Endothelial cell of umbilical vein (primary cell): Measurements from ENCODE around the gene ZP2. TPM values are rescaled to one million over a fixed set of nuclear protein-coding genes. Genes with fewer than 3 reads are reported as not detected.

ENCODE experiments used
- BruUV-seq: library from RNA; stranded (reverse); fragments of 400-500 nt; replicated peaks from 2 replicates; lab custom pipeline; 2021; lab: Mats Ljungman, UMichigan
- CTCF ChIA-PET: fragments of 300-600, 350-600 bp; sonication (Branson Sonifier 250); formaldehyde crosslinking; loops from one replicate; lab custom pipeline; 2021; ENCODE audit warnings: antibody characterized with exemption, inconsistent platforms; lab: Charles Lee
- POLR2A ChIA-PET: fragments of 300-600, 350-600 bp; sonication (Branson Sonifier 250); formaldehyde crosslinking; loops from one replicate; lab custom pipeline; 2021; ENCODE audit warnings: antibody characterized with exemption, inconsistent platforms; lab: Charles Lee
- DNase-seq: peaks from one replicate; pipeline ENCODE4 v3.0.0-alpha.2; 2011; ENCODE audit warnings: low read depth, low spot score
- FAIRE-seq: peaks from 2 replicates; lab custom pipeline; 2011; peaks lifted over from hg19 to GRCh38; lab: Jason Lieb, UNC
- H2AFZ ChIP-seq: 2 replicates; pipeline ENCODE4 v1.6.0; 2012; ENCODE audit warnings: low read depth, low read length, control low read depth, inconsistent platforms
- H3K27ac ChIP-seq: 2 replicates; pipeline ENCODE4 v1.5.1; 2011; ENCODE audit warnings: low read depth, mild to moderate bottlenecking, control low read depth, low read length, moderate library complexity; ENCODE audit not compliant: insufficient read depth
- H3K27me3 ChIP-seq, 2 experiments: 2 replicates each; pipeline versions ENCODE4 v1.6.0 to v1.6.1; 2011; ENCODE audit warnings: low read length in 2 of 2, mixed read lengths in 1 of 2; ENCODE audit not compliant: control insufficient read depth in 2 of 2, insufficient read depth in 2 of 2
- H3K36me3 ChIP-seq, 2 experiments: 2 replicates in 1 of 2; 3 replicates in 1 of 2; pipeline ENCODE4 v1.5.1; 2011; ENCODE audit warnings: low read length in 2 of 2, mild to moderate bottlenecking in 1 of 2, moderate library complexity in 1 of 2; ENCODE audit not compliant: control insufficient read depth in 2 of 2, insufficient read depth in 2 of 2; ENCODE audit errors: extremely low read depth in 1 of 2
- H3K4me1 ChIP-seq: 3 replicates; pipeline ENCODE4 v1.5.1; 2011; ENCODE audit warnings: mild to moderate bottlenecking, low read length; ENCODE audit not compliant: control insufficient read depth, insufficient read depth; ENCODE audit errors: extremely low read depth
- H3K4me2 ChIP-seq: 2 replicates; pipeline ENCODE4 v1.6.1; 2011; ENCODE audit warnings: low read length, control low read depth, mixed read lengths; ENCODE audit not compliant: insufficient read depth
- H3K4me3 ChIP-seq, 3 experiments: fragments of 200-600 bp in 1 of 3; sonication (generic), shearing (Covaris generic) in 1 of 3; replicated peaks in 1 of 3; 2 replicates each; pipeline ENCODE4 v1.5.1; 2011 to 2016; ENCODE audit warnings: control low read depth in 3 of 3, low read length in 3 of 3, mild to moderate bottlenecking in 2 of 3, inconsistent platforms in 1 of 3, low read depth in 1 of 3, moderate library complexity in 1 of 3; ENCODE audit not compliant: insufficient read depth in 1 of 3
- H3K79me2 ChIP-seq: 2 replicates; pipeline ENCODE4 v1.6.0; 2012; ENCODE audit warnings: low read length, inconsistent platforms; ENCODE audit not compliant: control insufficient read depth, insufficient read depth
- H3K9ac ChIP-seq: replicated peaks from 2 replicates; pipeline ENCODE3; 2011; ENCODE audit warnings: low read length, control low read depth; ENCODE audit not compliant: insufficient read depth; ENCODE audit errors: extremely low read depth
- H3K9me1 ChIP-seq: replicated peaks from 3 replicates; pipeline ENCODE4 v1.6.0; 2011; ENCODE audit warnings: mild to moderate bottlenecking, low read length; ENCODE audit not compliant: control insufficient read depth, insufficient read depth; ENCODE audit errors: extremely low read depth
- H3K9me3 ChIP-seq: replicated peaks from 2 replicates; pipeline ENCODE4 v1.5.1; 2012; ENCODE audit warnings: low read length, inconsistent platforms; ENCODE audit not compliant: control insufficient read depth, insufficient read depth
- H4K20me1 ChIP-seq: replicated peaks from 2 replicates; pipeline ENCODE3; 2011; ENCODE audit warnings: mild to moderate bottlenecking, low read length; ENCODE audit not compliant: control insufficient read depth, insufficient read depth; ENCODE audit errors: extremely low read depth
- EZH2 ChIP-seq: IDR thresholded peaks from 2 replicates; pipeline ENCODE4 v1.6.1; 2012; ENCODE audit warnings: borderline replicate concordance, low read depth, mild to moderate bottlenecking, moderate library complexity, low read length, inconsistent platforms; ENCODE audit not compliant: severe bottlenecking
- FOS ChIP-seq: IDR thresholded peaks from 2 replicates; pipeline ENCODE4 v1.6.1; 2011; ENCODE audit warnings: mild to moderate bottlenecking, low read length, moderate library complexity, borderline replicate concordance; ENCODE audit not compliant: insufficient read depth
- GATA2 ChIP-seq: IDR thresholded peaks from 2 replicates; pipeline ENCODE4 v1.7.0; 2011; ENCODE audit warnings: low read depth, mild to moderate bottlenecking, moderate library complexity, mixed read lengths, low read length; ENCODE audit not compliant: insufficient read length, insufficient read depth
- JUN ChIP-seq: IDR thresholded peaks from 2 replicates; pipeline ENCODE4 v1.6.1; 2011; ENCODE audit warnings: borderline replicate concordance, low read depth; ENCODE audit not compliant: insufficient read length, insufficient read depth
- MYC ChIP-seq: IDR thresholded peaks from one replicate; pipeline ENCODE4 v1.6.1; 2011; ENCODE audit warnings: mild to moderate bottlenecking, low read depth, low read length
- POLR2A ChIP-seq: IDR thresholded peaks from 2 replicates; pipeline ENCODE4 v1.6.1; 2012; ENCODE audit warnings: low read depth, mild to moderate bottlenecking, control low read depth, low read length
- POLR2AphosphoS5 ChIP-seq: IDR thresholded peaks from 2 replicates; pipeline ENCODE4 v1.6.1; 2012; ENCODE audit warnings: low read depth, mild to moderate bottlenecking, control low read depth, low read length, moderate library complexity; ENCODE audit not compliant: insufficient read depth
- dilution Hi-C: fragments of 300-500 bp; cut with MboI; formaldehyde crosslinking; loops from one replicate; pipeline ENCODE4 v1.15.0; 2019; ENCODE audit warnings: low sequenced_read_pairs; ENCODE audit not compliant: extremely low pct_ligation_motif_present
- intact Hi-C: fragments of 100-400 bp; cut with micrococcal nuclease; formaldehyde crosslinking; loops from one replicate; pipeline ENCODE4 v1.10.0; 2022
- polyA plus RNA-seq, 4 experiments: library from polyadenylated mRNA; depleted of rRNA in 3 of 4; stranded (reverse) in 3 of 4; unstranded in 1 of 4; fragments of >200 nt; gene quantifications; 2 replicates each; pipeline versions ENCODE4 v1.2.1 to v1.2.3, GENCODE V29; 2011 to 2012; ENCODE audit warnings: missing spikeins in 1 of 4
- total RNA-seq: library from RNA; stranded (reverse); gene quantifications from 2 replicates; pipeline ENCODE4 v1.2.3, GENCODE V29; 2021
- TF ChIP-seq, protein P1 (sequence below): IDR thresholded peaks from 2 replicates; pipeline ENCODE4 v1.6.1; 2011; ENCODE audit not compliant: insufficient read depth, insufficient read length
- TF ChIP-seq, protein P2 (sequence below), 2 donors: IDR thresholded peaks; 1 replicate in 1 of 2; 2 replicates in 1 of 2; pipeline ENCODE4 v1.5.1; 2011; ENCODE audit warnings: low read length in 2 of 2, mild to moderate bottlenecking in 2 of 2, moderate library complexity in 2 of 2, control low read depth in 1 of 2, inconsistent platforms in 1 of 2, low read depth in 1 of 2; ENCODE audit not compliant: insufficient read depth in 1 of 2; ENCODE audit errors: extremely low read depth in 1 of 2

The ZP2 gene
- total and polyA plus RNA-seq, 2 donors (not counting 3 experiments of a cell fraction or from before 2014, with no cell fraction given) = not detected

DNA sequence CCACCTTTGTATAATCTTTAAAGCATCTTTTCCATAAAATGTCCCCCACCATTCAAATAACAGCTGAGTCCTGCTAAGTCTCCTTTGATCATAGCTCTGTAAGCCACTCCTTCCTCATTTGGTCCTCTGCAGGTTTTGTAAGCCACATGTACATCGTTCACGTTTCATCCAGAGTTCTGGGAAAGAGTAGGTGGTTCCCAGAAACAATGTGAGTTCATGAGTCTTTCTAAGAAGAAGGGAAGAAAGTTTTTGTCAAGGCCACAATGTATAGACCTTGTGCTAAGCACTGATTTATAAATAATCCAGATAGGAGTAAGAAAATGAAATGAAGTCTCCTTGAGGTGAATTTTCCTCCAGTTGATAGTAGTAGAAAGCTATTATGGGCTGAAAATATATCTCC, 13.4 kb upstream of the ZP2 start:
- Histone ChIP-seq H3K9me1 (no peaks in the 10 kb centered on the region), H3K79me2 (no peaks in the 10 kb centered on the region), H3K4me2 (no peak overlapping the region), H3K9me3 (no peaks in the 10 kb centered on the region), H3K27me3 (peaks cover 12 to 20% of the 10 kb centered on the region in 2 experiments), H3K4me1 (no peaks in the 10 kb centered on the region), H3K4me3 (no peak overlapping the region), H3K9ac (no peak overlapping the region), H3K36me3 (no peaks in the 10 kb centered on the region), H2AFZ (no peak overlapping the region), H4K20me1 (no peaks in the 10 kb centered on the region), H3K27ac (no peak overlapping the region)
- TF ChIP-seq MYC = no peak
- no peak for TF ChIP-seq GATA2
- TF ChIP-seq POLR2A = no peak
- TF ChIP-seq EZH2 = no peak
- TF ChIP-seq, protein P1, sequence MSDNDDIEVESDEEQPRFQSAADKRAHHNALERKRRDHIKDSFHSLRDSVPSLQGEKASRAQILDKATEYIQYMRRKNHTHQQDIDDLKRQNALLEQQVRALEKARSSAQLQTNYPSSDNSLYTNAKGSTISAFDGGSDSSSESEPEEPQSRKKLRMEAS = no peak
- no peak for TF ChIP-seq JUN
- TF ChIP-seq FOS = no peak
- TF ChIP-seq, protein P2, sequence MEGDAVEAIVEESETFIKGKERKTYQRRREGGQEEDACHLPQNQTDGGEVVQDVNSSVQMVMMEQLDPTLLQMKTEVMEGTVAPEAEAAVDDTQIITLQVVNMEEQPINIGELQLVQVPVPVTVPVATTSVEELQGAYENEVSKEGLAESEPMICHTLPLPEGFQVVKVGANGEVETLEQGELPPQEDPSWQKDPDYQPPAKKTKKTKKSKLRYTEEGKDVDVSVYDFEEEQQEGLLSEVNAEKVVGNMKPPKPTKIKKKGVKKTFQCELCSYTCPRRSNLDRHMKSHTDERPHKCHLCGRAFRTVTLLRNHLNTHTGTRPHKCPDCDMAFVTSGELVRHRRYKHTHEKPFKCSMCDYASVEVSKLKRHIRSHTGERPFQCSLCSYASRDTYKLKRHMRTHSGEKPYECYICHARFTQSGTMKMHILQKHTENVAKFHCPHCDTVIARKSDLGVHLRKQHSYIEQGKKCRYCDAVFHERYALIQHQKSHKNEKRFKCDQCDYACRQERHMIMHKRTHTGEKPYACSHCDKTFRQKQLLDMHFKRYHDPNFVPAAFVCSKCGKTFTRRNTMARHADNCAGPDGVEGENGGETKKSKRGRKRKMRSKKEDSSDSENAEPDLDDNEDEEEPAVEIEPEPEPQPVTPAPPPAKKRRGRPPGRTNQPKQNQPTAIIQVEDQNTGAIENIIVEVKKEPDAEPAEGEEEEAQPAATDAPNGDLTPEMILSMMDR (IDR thresholded peaks at IDR 0.05; ENCODE audit: extremely low read depth in 1 of 2, insufficient read depth in 1 of 2, low read depth in 1 of 2, low read length in 2 of 2) = no peak
- TF ChIP-seq POLR2AphosphoS5 = no peak
- no peak for DNase-seq
- intact Hi-C loops = no loop called here
- FAIRE-seq = no peak
- ChIA-PET POLR2A (no interaction called here), CTCF (no interaction called here)
- BruUV-seq = no TSS peak
- dilution Hi-C loops = no loop called here
